Measurements from ENCODE around the gene SUSD4.
"Not testable (repeated sequence)": the region's sequence is repeated elsewhere in the genome, so short reads cannot be mapped to it uniquely, and the experiment has no call there.

The SUSD4 gene
- 0.56 to 1.1 reads per million in 2 donors for total RNA-seq

- peak; percentile 50 for DNase-seq
Measured at GRCh38 chr1:223363856-223364684, at the start of gene SUSD4. Gene SUSD4, minus strand, starts transcription at chr1:223364176. Its CDS starts 751 bp downstream, at chr1:223363425.

- DNase-seq = no peak
Measured at GRCh38 chr1:223413216-223413615, 49.2 kb upstream of the SUSD4 start.

- DNase-seq = no peak
Measured at GRCh38 chr1:223411710-223412109, 47.7 kb upstream of the SUSD4 start.

- no peak for DNase-seq
Measured at GRCh38 chr1:223411309-223411708, 47.3 kb upstream of the SUSD4 start.

- no peak for DNase-seq
Measured at GRCh38 chr1:223410036-223410435, 46.1 kb upstream of the SUSD4 start.

- no peak for DNase-seq
Measured at GRCh38 chr1:223405507-223405906, 41.5 kb upstream of the SUSD4 start.

GRCh38 chr1:223403184-223403815 lies 39.3 kb upstream of the SUSD4 start:
- DNase-seq = no peak

- DNase-seq = no peak
Measured at GRCh38 chr1:223402790-223403142, 38.8 kb upstream of the SUSD4 start.

GRCh38 chr1:223401873-223402789 lies 38.2 kb upstream of the SUSD4 start:
- DNase-seq = no peak

GRCh38 chr1:223399393-223399792 lies 35.4 kb upstream of the SUSD4 start:
- not testable (repeated sequence) for DNase-seq

GRCh38 chr1:223394706-223395105 lies 30.7 kb upstream of the SUSD4 start:
- no peak for DNase-seq

- no peak for DNase-seq
Measured at GRCh38 chr1:223394242-223394641, 30.3 kb upstream of the SUSD4 start.

- DNase-seq = no peak
Measured at GRCh38 chr1:223393275-223394214, 29.6 kb upstream of the SUSD4 start, which contains the start of gene CCDC185. Gene CCDC185, plus strand, starts transcription at chr1:223393415. Its CDS starts 61 bp downstream, at chr1:223393476.

- DNase-seq = no peak
Measured at GRCh38 chr1:223390618-223391017, 26.6 kb upstream of the SUSD4 start.

- no peak for DNase-seq
Measured at GRCh38 chr1:223386013-223386412, 22.0 kb upstream of the SUSD4 start.

- DNase-seq = no peak
Measured at GRCh38 chr1:223378754-223379153, 14.8 kb upstream of the SUSD4 start.

GRCh38 chr1:223374064-223374610 lies 10.2 kb upstream of the SUSD4 start:
- no peak for DNase-seq

- DNase-seq = no peak
Measured at GRCh38 chr1:223364685-223365382, 858 bp upstream of the SUSD4 start.

- no peak for DNase-seq
Measured at GRCh38 chr1:223363057-223363855, 720 bp downstream of the SUSD4 start.

- DNase-seq = no peak
Measured at GRCh38 chr1:223358826-223359225, 5.2 kb downstream of the SUSD4 start.

All from activated gamma-delta T cell (primary cell).